ENCODE data around the gene IGFL2. TPM values are rescaled to one million over a fixed set of nuclear protein-coding genes. Genes with fewer than 3 reads are reported as not detected.

Gene IGFL2
- total and polyA plus RNA-seq, 9 of the 15 experiments (the other 6 are each of a cell fraction or from before 2014, with no cell fraction given), result 0.42 to 1.7 (median 0.75) TPM; not detected in 2

GRCh38 chr19:46155237-46155636 lies 7.2 kb downstream of the IGFL2 start:
- Histone ChIP-seq H3K4me1 (replicated peaks in 1 of 2; ENCODE audit: control insufficient read depth in 2 of 2, insufficient read depth in 2 of 2, low read length in 2 of 2) (no peaks in the 10 kb centered on the region; a peak in 2 of 5 replicates), H3K9me1 (ENCODE audit: control insufficient read depth, insufficient read depth, low read length) (no peaks in the 10 kb centered on the region), H4K20me1 (replicated peaks; ENCODE audit: control insufficient read depth, insufficient read depth, low read length) (no peaks in the 10 kb centered on the region), H3K4me2 (ENCODE audit: insufficient read depth, low read length) (no peak overlapping the region), H3K9me3 (replicated peaks; ENCODE audit: control insufficient read depth, insufficient read depth, low read depth, low read length) (no peaks in the 10 kb centered on the region), H3K9ac (ENCODE audit: insufficient read depth in 1 of 2, low read depth in 2 of 2, low read length in 2 of 2) (no peak overlapping the region), H3K36me3 (ENCODE audit: control insufficient read depth, insufficient read depth, low read length) (no peaks in the 10 kb centered on the region), H3K27ac (ENCODE audit: extremely low read depth, low read depth, low read length) (no peak overlapping the region), H2AFZ (ENCODE audit: low read depth, low read length) (no peak overlapping the region), H3K27me3 (ENCODE audit: control insufficient read depth in 2 of 2, insufficient read depth in 2 of 2, low read length in 2 of 2) (peaks cover 4 to 15% of the 10 kb centered on the region in 2 experiments; a peak in 3 of 5 replicates), H3K4me3 (no peak overlapping the region), H3K79me2 (ENCODE audit: control insufficient read depth, insufficient read depth, low read length) (no peaks in the 10 kb centered on the region)
- no peak for FAIRE-seq
- intact Hi-C loops (cut with micrococcal nuclease), result no loop called here
- BruUV-seq (replicated peaks), result no TSS peak
- no peak for DNase-seq (ENCODE audit: extremely low read depth in 1 of 4, low spot score in 3 of 4)
- ChIA-PET POLR2A (interaction anchor here (1.1 kb wide), 1 partner anchor 44 kb away, joined by 3 read pairs; no protein-coding TSS in a partner anchor), CTCF (ENCODE audit: low intra/inter-chr PET ratio) (no interaction called here)
- in situ Hi-C loops (cut with MboI), result no loop called here
- ATAC-seq, result no peak
- WGBS (ENCODE audit: insufficient coverage, low coverage, missing lambda C conversion rate), result 2% methylated on average over 3 of the region's 3 CpGs
- TF ChIP-seq POLR2G (IDR thresholded peaks at IDR 0.05; ENCODE audit: low read depth, low read length), result no peak
- TF ChIP-seq ZNF445 (CRISPR knock-in tag; IDR thresholded peaks at IDR 0.05; ENCODE audit: low read depth), result no peak
- no peak for TF ChIP-seq COPS2 (conservative IDR thresholded peaks at IDR 0.05)
- TF ChIP-seq ZNF449 (CRISPR knock-in tag; IDR thresholded peaks at IDR 0.05), result no peak
- TF ChIP-seq IFI16 (CRISPR knock-in tag; IDR thresholded peaks at IDR 0.05), result no peak
- TF ChIP-seq HINFP (tag; conservative IDR thresholded peaks at IDR 0.05; ENCODE audit: low read depth), result no peak
- TF ChIP-seq ZNF347 (CRISPR knock-in tag; IDR thresholded peaks at IDR 0.05; ENCODE audit: low read depth), result no peak
- no peak for TF ChIP-seq ZC3H8 (IDR thresholded peaks at IDR 0.05)
- no peak for TF ChIP-seq NR2F6 (CRISPR knock-in tag; IDR thresholded peaks at IDR 0.05)
- no peak for TF ChIP-seq ZNF609 (CRISPR knock-in tag; IDR thresholded peaks at IDR 0.05; ENCODE audit: borderline replicate concordance)
- no peak for TF ChIP-seq ZNF212 (CRISPR knock-in tag; IDR thresholded peaks at IDR 0.05)
- no peak for TF ChIP-seq SP1 (CRISPR knock-in tag; IDR thresholded peaks at IDR 0.05)
- TF ChIP-seq ZNF12 (CRISPR knock-in tag; IDR thresholded peaks at IDR 0.05), result no peak
- TF ChIP-seq ZFP36 (IDR thresholded peaks at IDR 0.05; ENCODE audit: low read depth, low read length, partially characterized antibody), result no peak
- TF ChIP-seq ZNF75A (CRISPR knock-in tag; IDR thresholded peaks at IDR 0.05), result no peak

Measured in K562 (cell line).